Midbrain (tissue), 1 donor: ENCODE measurements around the gene TCERG1L.

Experiments used
- DNase-seq: peaks from one replicate; lab custom pipeline; 2025; lab: John Stamatoyannopoulos, UW

TCERG1L gene

DNA sequence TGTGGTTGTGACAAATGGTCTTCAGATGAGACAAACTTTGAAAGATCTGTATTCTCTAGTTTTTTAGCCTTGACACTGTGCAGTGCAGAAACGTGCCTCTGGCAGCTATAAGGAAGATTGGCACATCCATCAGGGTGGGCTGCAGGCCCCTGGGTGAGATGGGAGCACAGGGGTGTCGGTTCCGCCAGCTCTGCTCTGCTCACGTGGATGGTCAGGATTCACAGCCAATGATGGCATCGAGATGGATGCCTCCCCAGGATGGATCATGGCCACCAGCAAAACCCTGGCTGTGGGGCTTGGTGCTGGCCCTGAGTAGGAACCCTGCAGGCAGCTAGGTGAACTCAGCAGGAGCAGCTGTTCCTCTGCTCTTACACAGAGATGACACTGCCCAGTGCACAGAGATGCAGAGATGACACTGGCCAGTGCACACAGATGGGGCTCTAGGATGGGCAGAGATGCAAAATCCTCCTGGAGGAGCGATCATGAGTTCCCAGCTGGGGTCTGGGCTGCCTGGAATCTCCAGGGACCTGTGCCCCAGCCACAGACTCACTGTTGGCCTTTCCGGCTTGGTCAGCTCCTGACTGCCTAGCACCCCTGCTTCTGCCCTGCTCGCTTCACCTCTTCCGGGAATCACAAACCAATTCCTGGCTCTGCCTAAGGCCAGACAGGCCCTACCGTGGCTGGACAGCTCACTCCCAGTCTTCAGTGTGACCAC, 185.9 kb downstream of the TCERG1L start:
- DNase-seq: no peak

DNA sequence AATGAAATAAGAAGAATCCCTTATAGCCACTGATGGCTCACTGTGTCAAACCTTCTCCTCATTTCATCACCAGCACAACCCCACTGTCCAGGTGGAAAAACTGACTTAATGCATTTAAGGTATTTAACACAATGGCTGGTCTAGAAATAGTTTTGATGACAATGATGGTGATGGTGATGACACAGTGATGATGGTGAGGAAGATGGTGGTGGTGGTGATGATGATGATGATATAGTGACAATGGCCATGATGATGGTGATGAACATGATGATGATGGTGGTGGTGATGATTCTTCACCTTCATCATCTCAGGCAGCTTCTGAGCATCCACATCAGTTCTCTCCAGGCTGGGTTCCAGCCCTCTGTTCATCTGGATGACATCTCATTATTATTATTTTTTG, 186.6 kb downstream of the TCERG1L start:
- no peak for DNase-seq

DNA sequence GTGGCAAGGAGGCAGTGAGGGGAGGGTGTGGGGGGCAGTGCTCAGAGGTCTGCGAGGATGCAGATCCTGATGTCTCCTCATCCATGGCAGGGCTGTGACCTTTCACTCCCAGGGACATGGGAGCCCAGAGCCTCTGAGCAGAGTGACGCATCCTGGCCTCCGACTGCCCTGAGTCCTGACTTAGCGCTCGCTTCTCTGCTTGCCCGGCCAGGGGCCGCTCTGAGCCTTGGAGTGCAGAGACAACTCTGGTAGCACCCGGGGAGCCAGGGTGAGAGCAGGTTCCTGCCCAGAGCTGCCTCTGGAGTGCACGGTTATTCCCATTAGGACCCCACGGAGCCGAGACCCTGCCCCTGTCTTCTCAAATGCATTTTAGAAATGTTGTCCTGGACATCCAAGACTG, 188.0 kb downstream of the TCERG1L start:
- no peak for DNase-seq

DNA sequence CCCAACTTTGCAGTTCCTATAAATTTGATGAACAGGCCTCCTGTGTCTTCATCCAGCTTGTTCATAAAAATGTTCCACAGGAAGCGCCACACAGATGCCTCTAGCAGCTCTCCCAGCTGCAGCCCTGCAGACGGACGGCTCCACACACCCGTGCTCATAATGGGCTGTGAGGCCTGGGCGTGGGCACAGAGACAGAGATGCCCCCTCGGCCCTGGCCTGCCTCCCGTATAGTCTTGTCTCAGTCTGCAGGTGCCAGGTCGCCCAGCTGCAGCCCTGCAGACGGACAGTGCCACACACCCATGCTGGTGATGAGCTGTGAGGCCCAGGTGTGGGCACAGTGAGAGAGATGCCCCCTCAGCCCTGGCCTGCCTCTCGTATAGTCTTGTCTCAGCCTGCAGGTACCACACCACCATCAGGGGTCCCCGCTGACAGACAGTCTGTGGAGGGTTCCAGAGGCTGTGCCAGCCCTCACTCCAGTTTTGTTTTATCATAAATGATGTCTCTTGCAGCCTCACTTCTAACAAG, 189.9 kb downstream of the TCERG1L start:
- DNase-seq: no peak

DNA sequence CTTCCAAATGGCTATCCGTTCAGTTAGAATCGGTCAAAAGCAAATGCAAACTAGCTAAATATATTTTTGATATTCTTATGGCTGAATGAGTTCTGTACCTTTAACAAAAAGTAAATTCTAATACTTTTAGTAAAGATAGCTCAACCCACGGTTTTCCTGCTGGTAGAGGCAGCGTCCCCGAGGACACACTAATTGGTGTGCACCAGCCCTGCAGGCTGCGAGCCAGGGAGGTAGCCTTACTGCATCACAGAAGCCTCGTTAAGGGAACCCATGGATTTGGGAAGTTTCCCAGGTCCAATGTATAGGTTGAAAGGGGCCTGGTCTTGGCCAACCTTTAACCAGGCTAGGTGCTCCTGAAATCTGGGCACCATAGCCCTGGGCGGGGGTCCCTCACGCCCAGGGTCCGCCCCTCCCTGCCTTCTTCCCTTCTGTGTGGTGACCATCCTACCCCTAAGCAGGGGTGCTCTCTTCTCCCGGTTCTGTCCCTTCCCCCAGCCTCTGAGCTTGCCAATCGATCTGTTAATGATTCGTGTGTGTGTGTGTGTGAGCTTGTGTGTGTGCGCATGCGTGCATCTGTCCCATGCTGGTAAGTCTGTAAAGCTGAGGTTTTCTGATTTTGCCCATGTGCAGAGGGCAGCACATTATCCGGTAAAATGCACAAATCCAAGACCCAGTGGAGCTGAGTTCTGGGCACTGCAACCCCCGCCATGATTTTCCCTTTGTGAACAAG, 191.7 kb downstream of the TCERG1L start:
- no peak for DNase-seq

DNA sequence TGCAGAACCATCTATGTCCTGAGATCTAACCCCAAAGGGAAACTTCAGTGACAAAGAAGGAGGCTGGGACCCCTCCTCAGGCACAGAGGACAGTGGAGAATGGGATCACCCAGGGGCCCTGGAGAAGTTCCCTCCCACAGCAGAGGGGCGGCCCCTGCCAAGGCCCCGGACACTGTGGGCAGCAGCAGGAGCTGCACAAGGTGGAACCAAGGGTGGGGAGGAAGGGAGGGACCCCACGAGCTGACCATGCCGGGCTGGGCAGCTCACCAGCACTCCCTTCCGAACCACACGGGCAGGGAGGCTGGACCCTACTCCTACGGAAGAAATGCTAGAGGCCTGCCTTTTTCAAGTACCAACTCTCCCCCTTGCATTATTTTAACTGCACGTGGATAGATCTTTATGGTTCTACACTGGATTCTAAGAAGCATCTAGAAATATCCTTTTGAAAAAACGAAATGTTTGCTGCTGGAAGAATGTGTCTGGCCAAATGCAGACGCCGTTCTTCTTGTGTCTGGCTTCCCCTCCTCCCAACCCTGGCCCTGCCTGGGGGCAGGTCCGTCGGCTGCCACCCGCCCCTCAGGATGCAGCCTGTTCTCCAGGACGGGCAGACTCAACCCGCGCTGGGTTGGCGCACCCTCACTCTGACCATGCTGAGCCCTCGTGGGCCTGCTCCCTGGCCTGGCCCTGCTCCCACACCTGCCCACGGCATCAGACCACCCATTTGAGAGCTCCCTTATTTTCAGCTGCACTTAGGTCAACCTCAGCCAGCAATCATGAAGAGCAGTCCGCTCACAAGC, 193.9 kb downstream of the TCERG1L start:
- DNase-seq: no peak

DNA sequence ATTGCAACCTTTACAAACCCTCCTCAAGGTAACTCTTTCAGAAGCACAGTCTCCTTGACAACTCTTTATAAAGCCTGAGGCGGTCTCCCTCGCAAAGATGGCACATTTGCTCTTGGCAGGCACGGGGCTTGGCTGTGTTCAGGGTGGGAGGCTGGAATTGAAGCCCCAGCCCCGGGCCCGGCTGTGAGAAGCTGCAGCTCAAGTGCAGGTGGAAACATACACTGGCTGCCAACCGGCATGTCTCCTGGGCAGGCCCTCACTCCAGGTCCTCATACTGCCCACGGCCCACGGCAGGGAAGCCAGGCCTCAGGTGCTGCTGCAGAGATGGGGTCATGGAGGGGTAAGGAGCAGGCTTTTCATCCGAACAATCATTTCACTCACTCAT, 194.5 kb downstream of the TCERG1L start:
- DNase-seq: no peak

DNA sequence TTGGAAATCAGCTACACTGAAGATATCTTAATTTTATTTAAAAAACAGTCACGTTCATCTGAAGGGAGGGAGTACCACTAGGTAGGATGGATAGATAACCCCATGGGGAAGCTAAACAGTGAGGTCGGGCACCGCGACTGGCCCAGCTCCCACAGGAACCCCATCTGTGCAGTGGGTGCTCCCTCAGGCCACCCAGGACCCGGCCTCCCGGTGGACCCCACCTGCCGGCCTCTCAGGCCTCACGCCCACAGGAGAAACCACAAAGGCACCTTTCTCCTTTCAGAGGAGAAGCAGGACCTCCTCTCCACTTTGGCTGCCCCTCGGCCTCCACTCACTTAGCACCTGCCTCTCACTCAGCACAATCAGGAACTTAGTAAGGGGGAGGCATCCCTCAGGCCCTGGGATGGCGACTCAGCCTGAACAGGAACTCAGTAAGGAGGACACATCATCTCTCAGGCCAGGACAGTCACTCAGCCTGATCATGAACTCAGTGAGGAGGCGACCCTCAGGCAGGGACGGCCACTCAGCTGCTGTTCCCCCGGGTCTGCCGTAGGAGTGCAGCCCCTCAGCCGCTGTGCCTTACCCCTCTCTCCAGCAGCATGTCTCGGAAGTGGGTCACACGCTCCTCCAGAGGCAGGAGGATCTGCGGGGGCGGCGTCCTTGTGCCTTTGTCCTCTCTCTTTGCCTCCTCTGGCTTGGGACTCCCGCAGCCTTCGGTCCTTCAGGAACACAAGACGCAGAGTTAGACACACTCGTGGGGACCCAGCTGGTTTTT, 195.1 kb downstream of the TCERG1L start:
- DNase-seq: no peak

DNA sequence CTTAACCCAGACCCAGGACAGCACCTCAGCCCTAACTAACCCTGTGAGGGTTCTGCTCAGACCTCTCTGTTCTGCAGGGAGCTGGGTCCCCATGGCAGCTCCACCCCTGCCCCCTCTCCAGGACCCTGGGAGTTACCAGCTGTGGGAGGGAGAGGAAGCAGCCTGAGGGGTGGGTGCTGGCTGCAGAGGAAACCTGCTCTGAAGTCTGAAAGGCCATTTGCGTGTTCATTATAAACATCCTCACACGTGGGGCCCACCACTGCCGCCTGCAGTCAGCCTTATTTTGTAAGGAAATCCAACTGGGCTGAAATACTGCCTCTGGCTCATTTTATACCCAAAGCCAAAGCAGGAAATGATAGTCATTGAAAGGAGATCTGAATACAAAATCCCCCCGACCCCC, 195.7 kb downstream of the TCERG1L start:
- DNase-seq: no peak

DNA sequence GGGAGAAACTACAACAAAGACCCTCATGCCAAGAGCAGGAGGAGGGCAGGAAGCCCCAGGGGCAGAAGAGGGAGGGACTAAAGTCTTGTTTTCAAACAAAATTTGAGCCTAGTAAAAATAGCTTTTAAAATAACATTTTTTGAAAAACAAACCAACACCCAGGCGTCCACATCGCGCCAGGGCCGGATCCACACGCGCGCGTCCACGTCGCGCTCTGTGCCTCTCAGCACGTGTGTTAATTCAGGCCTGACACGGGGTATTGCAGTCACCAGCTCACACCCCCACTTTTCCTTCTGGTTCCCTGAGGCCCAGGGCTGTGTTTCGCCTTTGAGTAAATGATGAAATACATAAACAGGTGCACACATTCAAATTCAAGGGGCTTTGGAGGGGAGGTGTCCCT, 196.2 kb downstream of the TCERG1L start:
- no peak for DNase-seq

DNA sequence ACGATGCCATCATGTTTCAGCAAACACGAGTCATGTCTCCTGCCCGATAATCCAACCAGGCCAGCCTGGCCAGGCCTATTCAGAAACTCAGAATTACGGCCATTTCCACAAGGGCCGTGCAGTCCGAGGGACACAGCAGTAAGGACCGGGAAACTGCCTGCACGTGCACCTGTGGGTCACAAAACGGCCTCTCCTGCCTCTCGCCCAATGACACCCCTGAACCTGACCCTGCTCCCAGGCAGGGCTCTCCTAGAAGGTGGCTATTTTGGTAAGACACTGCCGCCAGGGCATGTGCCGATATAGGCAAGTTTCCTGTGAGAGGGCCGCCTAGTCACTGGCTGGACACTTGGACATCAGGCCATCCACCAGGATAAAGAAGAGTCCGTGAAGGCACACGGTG, 196.7 kb downstream of the TCERG1L start:
- no peak for DNase-seq

DNA sequence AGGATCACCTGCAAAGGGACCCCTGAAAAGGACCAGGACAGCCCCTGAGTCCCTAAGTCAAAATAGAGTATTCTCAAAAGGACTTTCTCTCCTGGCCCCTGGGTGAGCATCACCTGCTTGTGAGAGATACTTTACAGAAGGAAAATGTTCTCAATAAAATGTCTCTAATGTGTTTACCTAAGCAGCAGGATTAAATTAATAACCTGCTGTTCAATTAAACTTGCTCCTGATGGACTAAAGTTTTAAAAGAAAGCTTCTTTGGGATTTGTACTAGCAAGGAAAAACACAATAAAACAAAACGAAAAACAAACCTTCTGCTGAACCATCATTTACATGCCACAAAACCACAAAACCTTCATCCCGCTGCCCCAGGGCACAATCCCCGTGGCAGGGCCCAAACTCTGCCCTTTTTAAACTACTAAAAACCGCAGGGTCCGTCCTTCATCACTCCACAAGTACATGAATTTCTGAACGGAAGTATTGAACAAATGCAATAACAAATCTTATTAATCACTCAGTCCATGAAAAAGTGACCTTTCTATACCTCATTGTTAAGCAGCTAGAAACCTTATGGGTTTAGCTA, 197.7 kb downstream of the TCERG1L start:
- DNase-seq: no peak

DNA sequence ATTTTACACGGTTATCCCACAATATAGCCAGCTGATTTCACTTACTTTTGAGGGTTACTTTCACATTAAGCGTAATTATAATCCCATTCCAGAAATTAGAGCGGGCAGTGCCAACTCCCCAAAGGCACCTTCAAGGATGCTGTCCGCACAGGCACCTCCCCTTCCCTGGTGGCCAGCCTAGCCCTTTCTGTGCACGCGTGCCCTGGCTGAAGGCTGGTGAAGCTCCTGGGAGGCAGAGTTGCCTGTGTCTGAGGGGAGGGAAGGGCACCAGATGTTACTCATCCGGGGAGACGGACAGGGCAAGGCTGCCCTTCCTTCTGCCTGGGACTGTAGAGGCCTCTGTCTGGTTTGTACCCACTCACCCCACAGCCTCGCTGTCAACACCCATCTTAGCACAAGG, 198.4 kb downstream of the TCERG1L start:
- no peak for DNase-seq

DNA sequence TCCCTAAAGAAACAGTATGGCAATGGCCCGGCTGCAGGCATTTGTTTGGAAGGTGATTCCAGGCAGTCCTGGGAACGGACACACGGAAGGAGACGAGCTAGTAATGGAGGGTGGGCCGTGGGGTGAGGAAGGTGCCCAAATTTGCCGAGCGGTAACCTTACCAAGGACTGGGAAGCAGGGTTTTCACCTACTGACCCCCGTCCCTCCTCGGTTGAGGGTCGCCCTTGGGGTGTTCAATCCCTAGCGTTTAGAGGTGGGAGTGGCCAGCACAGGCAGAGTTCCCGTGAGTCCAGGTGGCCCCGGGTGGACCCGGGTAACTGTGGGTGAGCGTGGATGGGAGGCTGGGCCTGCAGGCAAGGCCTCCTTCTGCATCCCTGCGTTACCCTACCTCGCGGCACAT, 198.8 kb downstream of the TCERG1L start:
- no peak for DNase-seq

DNA sequence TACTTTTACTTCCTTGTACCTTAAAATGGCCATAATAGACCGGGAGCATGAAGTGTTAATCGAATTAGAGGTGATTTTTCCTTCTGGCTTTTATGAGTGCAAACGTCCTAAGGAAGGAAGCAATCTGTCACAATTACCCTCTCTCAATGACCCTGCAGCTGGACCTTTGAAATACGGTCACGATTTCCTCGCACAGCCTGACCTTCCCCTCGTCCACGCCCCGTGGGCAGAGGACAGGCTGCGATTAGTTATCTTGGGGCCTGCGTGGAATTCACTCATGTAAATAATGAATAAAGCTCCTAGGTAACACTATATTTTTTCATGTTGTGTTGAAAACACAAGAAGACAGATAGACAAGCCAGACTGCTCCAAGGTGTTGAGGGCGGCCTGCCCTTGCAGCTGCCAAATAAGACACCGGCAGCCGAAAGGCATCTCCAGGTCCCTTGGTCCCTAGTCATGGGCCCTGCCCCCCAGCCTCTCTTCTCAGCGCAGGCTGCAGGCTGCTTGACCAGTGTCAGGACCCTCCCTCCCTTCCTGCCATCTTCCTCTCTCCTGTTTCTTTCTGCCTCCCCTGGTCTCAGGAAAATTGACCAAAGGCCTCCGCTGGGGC, 199.9 kb downstream of the TCERG1L start:
- DNase-seq: no peak

DNA sequence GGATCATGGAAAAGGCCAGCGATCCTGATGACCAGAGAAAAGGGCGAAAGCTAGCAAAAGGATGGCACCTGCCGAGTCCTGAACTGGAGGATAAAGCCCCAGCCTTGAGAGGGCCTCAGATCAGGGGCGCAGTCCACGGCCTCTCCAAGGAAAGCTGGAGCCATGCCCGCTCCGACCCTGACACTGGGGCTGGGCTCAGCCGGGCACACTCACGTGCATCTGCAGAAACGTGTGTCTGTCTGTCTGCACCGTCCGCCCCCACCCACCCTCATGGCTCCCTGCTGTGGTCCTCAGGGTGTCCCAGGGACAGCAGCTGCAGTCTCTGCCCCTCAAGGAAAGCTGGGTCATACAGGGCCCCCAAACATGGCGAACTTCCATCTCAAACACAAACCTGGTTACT, 200.5 kb downstream of the TCERG1L start:
- no peak for DNase-seq

DNA sequence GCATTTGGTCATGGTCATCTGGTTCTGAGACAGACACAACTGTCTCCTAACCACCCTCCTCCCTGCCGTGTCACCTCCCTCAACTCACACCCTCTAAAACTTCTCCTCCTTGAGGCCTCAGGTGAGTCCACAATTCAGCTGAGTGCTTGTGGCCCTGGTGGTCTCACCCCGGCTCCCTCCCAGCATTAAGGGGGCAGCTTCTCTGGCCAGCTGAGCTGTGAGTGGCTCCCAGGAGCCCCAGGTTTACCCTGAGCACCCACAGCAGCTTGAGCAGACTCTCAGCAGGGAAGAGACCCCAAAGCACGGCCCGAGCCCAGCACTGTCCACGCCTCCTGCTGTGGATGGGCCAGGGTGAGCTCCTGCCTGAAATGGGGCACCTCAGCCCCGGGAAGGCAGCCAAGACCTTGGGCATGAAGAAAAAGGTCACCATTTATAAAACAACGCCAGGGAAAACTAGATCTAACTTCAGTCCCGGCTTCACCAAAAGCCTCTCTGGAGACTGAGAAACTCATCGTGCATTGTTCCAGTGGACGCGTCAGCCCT, 201.2 kb downstream of the TCERG1L start:
- DNase-seq: no peak

DNA sequence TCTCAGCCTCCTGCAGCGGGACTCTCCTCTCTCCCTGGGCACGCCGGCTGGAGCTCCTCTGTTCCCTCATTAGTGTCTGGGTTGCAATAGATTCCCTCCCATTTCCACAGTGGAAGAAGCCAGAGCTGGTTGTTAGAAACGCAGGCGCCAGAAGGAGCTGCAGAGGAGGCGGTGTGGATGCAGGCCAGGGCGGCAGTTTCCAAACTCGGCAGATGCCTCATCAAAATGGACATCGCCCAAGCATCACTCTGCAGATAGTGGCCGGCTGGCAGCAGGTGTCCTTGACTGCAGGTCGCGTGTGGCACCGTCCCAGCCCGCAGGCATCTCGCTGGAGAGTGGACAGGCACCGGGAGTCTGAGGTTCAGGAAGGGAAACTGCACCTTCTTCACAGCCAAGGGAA, 201.8 kb downstream of the TCERG1L start:
- DNase-seq: no peak

DNA sequence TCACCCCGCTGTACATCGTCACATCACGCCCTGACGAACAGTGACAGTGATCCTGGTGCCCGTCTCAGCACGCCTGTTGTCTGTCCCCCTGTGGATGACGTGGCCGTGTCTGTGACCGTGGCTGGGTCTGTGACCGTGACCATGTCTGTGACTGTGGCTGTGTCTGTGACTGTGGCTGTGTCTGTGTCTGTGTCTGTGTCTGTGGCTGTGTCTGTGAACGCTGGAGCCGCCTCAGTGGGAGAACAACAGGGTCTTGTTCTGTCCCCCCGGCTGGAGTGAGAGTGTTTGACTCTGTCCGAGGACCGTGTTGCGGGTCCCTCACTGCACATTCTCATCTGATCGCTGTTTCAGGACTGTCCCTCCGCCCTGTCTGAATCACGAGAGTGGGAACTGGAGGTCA, 202.2 kb downstream of the TCERG1L start:
- DNase-seq: no peak

DNA sequence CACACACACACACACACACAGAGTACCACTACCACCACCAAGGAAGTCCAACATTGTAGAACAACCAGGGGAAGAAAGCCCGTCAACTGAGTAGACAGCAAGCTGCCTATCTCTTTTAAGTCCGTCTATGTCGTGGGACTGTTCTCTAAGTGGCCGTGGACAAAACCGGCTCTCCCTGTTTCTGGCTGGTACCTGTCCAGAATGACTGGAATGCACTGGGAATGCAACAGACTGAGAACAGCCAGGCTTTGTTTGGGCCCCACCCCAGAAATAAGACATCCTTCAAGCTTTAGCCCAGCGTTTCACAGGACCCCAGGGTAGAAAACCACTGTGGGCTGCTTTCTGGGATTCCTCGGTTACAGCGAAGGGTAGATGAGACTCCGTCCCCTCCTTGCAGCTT, 203.6 kb downstream of the TCERG1L start:
- DNase-seq: no peak

DNA sequence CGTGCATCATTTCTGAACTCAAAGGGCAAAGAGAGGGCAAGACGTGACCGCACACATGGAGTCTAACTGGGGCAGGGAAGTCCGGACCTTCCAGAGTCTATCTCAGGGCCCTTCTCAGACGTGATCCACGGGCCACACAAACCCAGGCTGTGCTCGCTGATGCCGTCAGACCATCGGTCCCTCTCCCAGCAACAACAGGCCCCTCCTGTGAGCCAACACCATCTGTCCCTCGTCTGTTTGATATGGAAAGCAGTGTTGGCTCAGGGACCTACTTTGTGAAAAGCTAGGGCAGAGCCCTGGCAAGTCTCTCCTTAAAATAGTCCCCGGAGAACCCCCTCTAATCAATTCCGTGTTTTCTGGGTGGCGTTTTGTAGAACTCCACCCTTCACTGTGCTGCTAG, 208.8 kb downstream of the TCERG1L start:
- no peak for DNase-seq
